Activated CD4-positive, alpha-beta T cell treated with anti-CD3 and anti-CD28 coated beads for 36 hours (primary cell): ENCODE data around the gene ARSG. TPM values are rescaled to one million over a fixed set of nuclear protein-coding genes. Genes with fewer than 3 reads are reported as not detected.
"Not testable (repeated sequence)": the region's sequence is repeated elsewhere in the genome, so short reads cannot be mapped to it uniquely, and the experiment has no call there.

Experiments
- ATAC-seq: fragments of 200-7000 bp; cut with Tn5 transposase; one replicate; pipeline ENCODE4 v1.10.0; 2021; ENCODE audit warnings: mild to moderate bottlenecking, moderate library complexity
- CTCF ChIA-PET: fragments of 350-600 bp; sonication (Branson Sonifier 250); formaldehyde crosslinking; loops from one replicate; lab custom pipeline; 2021; ENCODE audit warnings: antibody characterized with exemption; lab: Charles Lee
- POLR2A ChIA-PET: fragments of 350-600 bp; sonication (Branson Sonifier 250); formaldehyde crosslinking; loops from one replicate; lab custom pipeline; 2021; ENCODE audit warnings: antibody characterized with exemption, inconsistent platforms; lab: Charles Lee
- DNase-seq: peaks from one replicate; pipeline ENCODE4 v3.0.0-alpha.2; 2020
- H3K27ac Mint-ChIP-seq: one replicate; pipeline ENCODE4 v1.8.0; 2021; ENCODE audit warnings: mixed read lengths
- H3K27me3 Mint-ChIP-seq: one replicate; pipeline ENCODE4 v1.8.0; 2021; ENCODE audit warnings: mixed read lengths
- H3K36me3 Mint-ChIP-seq: one replicate; pipeline ENCODE4 v1.8.0; 2021; ENCODE audit warnings: low read depth, mixed read lengths
- H3K4me1 Mint-ChIP-seq: one replicate; pipeline ENCODE4 v1.8.0; 2021; ENCODE audit warnings: mixed read lengths
- H3K4me3 Mint-ChIP-seq: one replicate; pipeline ENCODE4 v1.8.0; 2021; ENCODE audit warnings: mild to moderate bottlenecking, moderate library complexity, mixed read lengths
- H3K9me3 Mint-ChIP-seq: one replicate; pipeline ENCODE4 v1.8.0; 2021; ENCODE audit warnings: low read depth, mixed read lengths
- intact Hi-C, 2 experiments: fragments of 100-400 bp; cut with DNase I in 1 of 2; cut with micrococcal nuclease in 1 of 2; formaldehyde crosslinking; loops; one replicate each; pipeline versions ENCODE4 v1.14.2 to v1.15.1; 2022 to 2024; cut with DNase I, micrococcal nuclease
- total RNA-seq, 2 experiments: library from RNA; stranded (reverse); gene quantifications; one replicate each; pipeline ENCODE4 v1.2.3, GENCODE V29; 2021

Gene ARSG
- total RNA-seq, 2 experiments from 2014 or later = 7.8 to 10.9 TPM

DNA sequence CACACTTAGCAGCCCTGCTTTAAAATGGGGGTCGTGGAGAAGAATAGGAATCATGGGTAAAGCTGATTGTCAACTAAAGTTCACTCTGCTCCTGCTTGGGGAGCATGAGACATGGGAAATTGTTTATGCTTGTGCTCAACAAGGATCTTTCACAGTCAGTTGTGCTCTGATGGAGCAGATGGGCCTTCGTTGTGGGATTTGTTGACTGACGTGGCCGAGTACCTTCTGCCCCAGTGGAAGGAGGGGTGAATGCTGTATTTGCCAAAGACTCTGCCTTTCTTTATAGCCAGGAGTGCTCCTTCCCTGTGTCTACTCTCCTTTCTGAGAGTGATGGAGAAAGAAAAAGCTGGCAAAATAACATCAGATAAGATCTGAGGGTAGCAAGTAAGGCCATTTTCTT, 11.4 kb downstream of the ARSG start:
- no peaks in the 10 kb centered on the region for H3K27me3 Mint-ChIP-seq

DNA sequence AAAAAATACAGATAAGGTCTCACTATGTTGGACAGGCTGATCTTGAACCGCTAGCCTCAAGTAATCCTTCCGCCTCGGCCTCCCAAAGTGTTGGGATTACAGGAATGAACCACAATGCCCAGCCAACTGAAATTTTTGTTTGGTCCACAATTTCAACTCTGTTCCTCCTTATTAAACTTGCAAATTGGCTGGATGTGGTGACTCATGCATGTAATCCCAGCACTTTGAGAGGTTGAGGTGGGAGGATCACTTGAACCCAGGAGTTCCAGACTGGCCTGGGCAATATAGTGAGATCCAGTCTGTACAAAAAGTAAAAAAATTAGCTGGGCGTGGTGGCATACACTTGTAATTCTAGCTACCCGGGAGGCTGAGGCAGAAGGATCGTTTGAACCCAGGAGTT, 13.4 kb downstream of the ARSG start:
- ATAC-seq = no peak
- no peak overlapping the region for H3K27ac Mint-ChIP-seq
- no peak overlapping the region for H3K4me3 Mint-ChIP-seq
- H3K4me1 Mint-ChIP-seq = peaks cover 13% of the 10 kb centered on the region
- no peak for DNase-seq
- ChIA-PET CTCF (interaction anchor here (0.8 to 0.9 kb wide), 2 partner anchors 132 kb away, joined by 3 read pairs; no protein-coding TSS in a partner anchor), POLR2A (no interaction called here)
- H3K36me3 Mint-ChIP-seq = peaks cover 5% of the 10 kb centered on the region
- no peaks in the 10 kb centered on the region for H3K9me3 Mint-ChIP-seq
- intact Hi-C loops = no loop called here
- H3K27me3 Mint-ChIP-seq = no peaks in the 10 kb centered on the region

More for the DNA sequence above, 11.4 kb downstream of the ARSG start:
- Mint-ChIP-seq H3K9me3 (no peaks in the 10 kb centered on the region), H3K36me3 (peaks cover 3% of the 10 kb centered on the region), H3K4me3 (no peak overlapping the region), H3K27ac (no peak overlapping the region), H3K4me1 (peaks cover 15% of the 10 kb centered on the region)
- DNase-seq = no peak
- ChIA-PET POLR2A (interaction anchor here (0.6 to 1.4 kb wide), 2 partner anchors 13 to 264 kb away, joined by 3 to 4 read pairs; no protein-coding TSS in a partner anchor), CTCF (no interaction called here)
- no peak for ATAC-seq
- intact Hi-C loops = no loop called here

DNA sequence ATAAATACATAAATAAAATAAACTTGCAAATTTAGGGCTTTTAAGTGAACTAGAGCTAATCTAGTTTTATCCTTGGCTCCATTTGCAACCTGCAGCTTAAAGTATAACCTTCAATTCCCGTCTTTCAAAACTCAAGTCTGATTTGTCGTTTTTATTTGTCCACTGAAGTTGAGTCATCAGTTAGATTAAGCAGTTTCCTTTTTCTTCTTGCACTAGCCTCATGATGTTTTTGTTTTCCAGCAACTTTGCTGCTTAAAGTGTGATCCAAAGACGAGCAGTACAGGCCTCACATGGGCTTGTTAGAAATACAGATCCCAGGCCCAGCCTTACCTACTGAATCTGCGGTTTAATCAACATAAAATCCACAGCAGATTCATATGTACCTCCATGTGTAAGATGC, 13.8 kb downstream of the ARSG start:
- POLR2A ChIA-PET = no interaction called here
- intact Hi-C loops = no loop called here
- H3K4me3 Mint-ChIP-seq = no peak overlapping the region
- peaks cover 17% of the 10 kb centered on the region for H3K4me1 Mint-ChIP-seq
- no peak overlapping the region for H3K27ac Mint-ChIP-seq
- ATAC-seq (no peak), DNase-seq (no peak)
- H3K27me3 Mint-ChIP-seq = no peaks in the 10 kb centered on the region
- CTCF ChIA-PET = interaction anchor here (0.8 to 0.9 kb wide), 2 partner anchors 132 kb away, joined by 3 read pairs; no protein-coding TSS in a partner anchor
- H3K9me3 Mint-ChIP-seq = no peaks in the 10 kb centered on the region
- peaks cover 5% of the 10 kb centered on the region for H3K36me3 Mint-ChIP-seq

DNA sequence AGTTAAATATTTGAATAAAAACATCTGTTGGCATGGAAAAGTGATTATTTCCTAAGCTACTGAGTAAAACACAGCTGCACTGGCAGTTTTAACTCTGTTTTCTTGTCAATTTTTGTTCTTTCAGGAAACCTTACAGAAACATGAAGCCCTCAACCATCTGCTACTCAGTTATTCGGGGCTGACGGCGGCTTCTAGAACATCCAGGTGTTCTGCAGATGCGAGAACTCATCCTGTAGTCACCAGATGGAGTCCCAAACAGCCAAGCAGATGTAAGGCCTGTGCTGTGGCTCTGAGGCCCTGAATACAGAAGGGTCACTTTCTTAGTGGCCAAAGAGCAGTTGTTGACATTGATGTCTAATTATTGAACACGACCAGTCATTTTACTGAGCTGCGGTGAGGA, 15.5 kb downstream of the ARSG start:
- ATAC-seq (no peak), DNase-seq (no peak)
- H3K36me3 Mint-ChIP-seq = peaks cover 8% of the 10 kb centered on the region
- H3K9me3 Mint-ChIP-seq = no peaks in the 10 kb centered on the region
- peaks cover 31% of the 10 kb centered on the region for H3K4me1 Mint-ChIP-seq
- intact Hi-C loops = no loop called here
- H3K4me3 Mint-ChIP-seq = no peak overlapping the region
- ChIA-PET POLR2A (no interaction called here), CTCF (interaction anchor here (0.6 to 1.4 kb wide), 3 partner anchors 11 to 133 kb away, joined by 3 to 4 read pairs (median 4); no protein-coding TSS in a partner anchor)
- H3K27me3 Mint-ChIP-seq = no peaks in the 10 kb centered on the region
- no peak overlapping the region for H3K27ac Mint-ChIP-seq

GRCh38 chr17:68307443-68307842, 16.1 kb downstream of the ARSG start:
- intact Hi-C loops = no loop called here
- peaks cover 37% of the 10 kb centered on the region for H3K4me1 Mint-ChIP-seq
- no peak overlapping the region for H3K4me3 Mint-ChIP-seq
- no peaks in the 10 kb centered on the region for H3K9me3 Mint-ChIP-seq
- CTCF ChIA-PET = interaction anchor here (0.7 to 1.4 kb wide), 2 partner anchors 124 to 132 kb away, joined by 3 to 4 read pairs; no protein-coding TSS in a partner anchor
- H3K27ac Mint-ChIP-seq = no peak overlapping the region
- DNase-seq (no peak), ATAC-seq (no peak)
- H3K27me3 Mint-ChIP-seq = no peaks in the 10 kb centered on the region
- POLR2A ChIA-PET = no interaction called here
- H3K36me3 Mint-ChIP-seq = peaks cover 8% of the 10 kb centered on the region

GRCh38 chr17:68308486-68308885, 17.2 kb downstream of the ARSG start:
- intact Hi-C loops, H3K9me3 Mint-ChIP-seq, H3K27ac Mint-ChIP-seq, H3K27me3 Mint-ChIP-seq, H3K4me3 Mint-ChIP-seq, ATAC-seq, DNase-seq, POLR2A ChIA-PET: not testable (repeated sequence)
- H3K4me1 Mint-ChIP-seq = peaks cover 45% of the 10 kb centered on the region
- CTCF ChIA-PET = interaction anchor here (0.6 kb wide), 1 partner anchor 81 kb away, joined by 3 read pairs; no protein-coding TSS in a partner anchor
- peaks cover 10% of the 10 kb centered on the region for H3K36me3 Mint-ChIP-seq

- H3K4me3 Mint-ChIP-seq, POLR2A ChIA-PET, ATAC-seq, CTCF ChIA-PET, H3K9me3 Mint-ChIP-seq, intact Hi-C loops, H3K27me3 Mint-ChIP-seq, H3K27ac Mint-ChIP-seq, DNase-seq: not testable (repeated sequence)
- peaks cover 10% of the 10 kb centered on the region for H3K36me3 Mint-ChIP-seq
- peaks cover 49% of the 10 kb centered on the region for H3K4me1 Mint-ChIP-seq
These were observed 17.9 kb downstream of the ARSG start for GRCh38 chr17:68309066-68309670.

GRCh38 chr17:68310152-68310551, 18.9 kb downstream of the ARSG start:
- DNase-seq (peak; percentile 73), ATAC-seq (peak; percentile 96)
- CTCF ChIA-PET = interaction anchor here (0.7 to 0.9 kb wide), 2 partner anchors 19 to 342 kb away, joined by 3 read pairs; partner anchors contain the start of gene SLC16A6
- peaks cover 10% of the 10 kb centered on the region for H3K36me3 Mint-ChIP-seq
- H3K27me3 Mint-ChIP-seq = no peaks in the 10 kb centered on the region
- no peaks in the 10 kb centered on the region for H3K9me3 Mint-ChIP-seq
- H3K27ac Mint-ChIP-seq = no peak overlapping the region
- no peak overlapping the region for H3K4me3 Mint-ChIP-seq
- intact Hi-C loops = loop anchor here in 1 of 2 experiments (1.0 kb wide), 1 partner anchor 14 kb away; no protein-coding TSS in a partner anchor
- POLR2A ChIA-PET = no interaction called here
- H3K4me1 Mint-ChIP-seq = peaks cover 55% of the 10 kb centered on the region

- ChIA-PET POLR2A (no interaction called here), CTCF (interaction anchor here (0.8 kb wide), 2 partner anchors 11 to 102 kb away, joined by 3 to 4 read pairs; no protein-coding TSS in a partner anchor)
- DNase-seq (no peak), ATAC-seq (no peak)
- Mint-ChIP-seq H3K4me1 (peaks cover 64% of the 10 kb centered on the region), H3K27me3 (no peaks in the 10 kb centered on the region), H3K36me3 (peaks cover 5% of the 10 kb centered on the region), H3K4me3 (no peak overlapping the region), H3K27ac (no peak overlapping the region), H3K9me3 (no peaks in the 10 kb centered on the region)
- intact Hi-C loops = no loop called here
These were observed 23.7 kb downstream of the ARSG start for GRCh38 chr17:68314916-68315535.

DNA sequence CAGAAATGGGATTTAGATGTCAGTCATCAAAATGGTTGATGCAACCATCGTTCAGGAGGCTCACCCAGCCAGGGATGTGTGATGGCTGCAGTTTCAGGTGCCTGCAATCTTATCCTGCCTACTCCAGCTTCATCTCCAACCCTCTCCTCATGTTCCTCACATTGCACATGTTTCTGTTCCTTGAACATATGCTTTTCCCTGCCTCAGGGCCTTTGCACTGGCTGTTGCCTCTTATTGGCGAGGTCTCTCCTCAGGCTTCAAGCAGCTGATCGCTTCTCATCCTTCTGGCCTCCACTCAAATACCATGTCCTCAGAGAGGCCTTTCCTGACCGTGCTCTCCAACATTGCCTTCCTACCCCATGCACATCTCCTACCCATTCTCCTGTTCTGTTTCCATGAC, 24.6 kb downstream of the ARSG start:
- Mint-ChIP-seq H3K36me3 (peaks cover 5% of the 10 kb centered on the region), H3K27me3 (no peaks in the 10 kb centered on the region), H3K4me1 (peaks cover 55% of the 10 kb centered on the region), H3K4me3 (no peak overlapping the region), H3K9me3 (no peaks in the 10 kb centered on the region), H3K27ac (no peak overlapping the region)
- intact Hi-C loops = no loop called here
- ATAC-seq (no peak), DNase-seq (no peak)
- ChIA-PET POLR2A (no interaction called here), CTCF (interaction anchor here (1.1 kb wide), 1 partner anchor 17 kb away, joined by 3 read pairs; no protein-coding TSS in a partner anchor)

GRCh38 chr17:68317458-68317857, 26.2 kb downstream of the ARSG start:
- Mint-ChIP-seq H3K27me3 (no peaks in the 10 kb centered on the region), H3K27ac (no peak overlapping the region), H3K36me3 (peaks cover 2% of the 10 kb centered on the region), H3K4me3 (no peak overlapping the region), H3K9me3 (no peaks in the 10 kb centered on the region), H3K4me1 (peaks cover 42% of the 10 kb centered on the region)
- ATAC-seq (no peak), DNase-seq (no peak)
- intact Hi-C loops = no loop called here
- CTCF ChIA-PET = interaction anchor here (0.5 to 1.7 kb wide), 5 partner anchors 11 to 255 kb away, joined by 3 to 5 read pairs (median 3); no protein-coding TSS in a partner anchor
- POLR2A ChIA-PET = no interaction called here
